NAMALWA (cell line): Measurements from ENCODE around the gene NPFFR1.
"Not testable (repeated sequence)": the region's sequence is repeated elsewhere in the genome, so short reads cannot be mapped to it uniquely, and the experiment has no call there.

Source experiments
- DNase-seq: peaks from one replicate; pipeline ENCODE4 v3.0.0-alpha.2; 2015; ENCODE audit warnings: low spot score

NPFFR1 gene

DNA sequence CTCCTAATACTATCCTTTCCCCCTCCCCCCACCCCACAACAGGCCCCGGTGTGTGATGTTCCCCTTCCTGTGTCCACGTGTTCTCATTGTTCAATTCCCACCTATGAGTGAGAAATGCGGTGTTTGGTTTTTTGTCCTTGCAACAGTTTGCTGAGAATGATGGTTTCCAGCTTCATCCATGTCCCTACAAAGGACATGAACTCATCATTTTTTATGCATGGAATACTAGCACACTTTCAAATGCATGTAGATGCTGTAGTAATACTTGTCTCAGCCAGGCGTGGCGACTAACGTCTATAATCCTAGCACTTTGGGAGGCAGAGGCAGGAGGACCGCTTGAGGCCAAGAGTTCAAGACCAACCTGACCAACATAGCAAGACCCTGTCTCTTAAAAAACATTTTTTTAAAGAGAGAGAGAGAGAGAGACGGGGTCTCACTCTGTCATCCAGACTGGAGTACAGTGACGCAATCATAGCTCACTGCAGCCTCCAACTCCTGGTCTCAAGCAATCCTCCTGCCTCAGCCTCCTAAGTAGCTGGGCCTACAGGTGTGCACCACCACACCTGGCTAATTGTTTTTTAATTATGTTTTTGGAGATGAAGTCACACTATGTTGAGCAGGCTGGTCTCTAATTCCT is 60.9 kb downstream of the NPFFR1 start:
- not testable (repeated sequence) for DNase-seq

DNA sequence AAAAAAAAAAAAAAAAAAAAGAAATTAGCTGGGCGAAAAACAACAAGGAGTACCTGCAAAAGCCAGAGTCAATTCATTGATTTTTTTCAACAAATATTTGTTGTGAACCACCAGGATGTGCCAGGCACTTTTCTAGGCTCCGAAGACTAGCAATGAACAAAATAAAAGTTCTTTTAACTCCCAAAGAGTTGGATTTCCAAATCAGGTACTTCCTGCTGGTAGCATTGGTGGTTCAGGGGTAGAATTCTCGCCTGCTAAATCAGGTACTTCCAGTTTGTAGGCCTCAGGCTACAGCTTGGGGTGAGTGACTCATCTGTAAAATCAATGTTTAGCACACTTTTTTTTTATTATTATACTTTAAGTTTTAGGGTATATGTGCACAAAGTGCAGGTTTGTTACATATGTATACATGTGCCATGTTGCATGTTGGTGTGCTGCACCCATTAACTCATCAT is 61.4 kb downstream of the NPFFR1 start:
- DNase-seq, result no peak

DNA sequence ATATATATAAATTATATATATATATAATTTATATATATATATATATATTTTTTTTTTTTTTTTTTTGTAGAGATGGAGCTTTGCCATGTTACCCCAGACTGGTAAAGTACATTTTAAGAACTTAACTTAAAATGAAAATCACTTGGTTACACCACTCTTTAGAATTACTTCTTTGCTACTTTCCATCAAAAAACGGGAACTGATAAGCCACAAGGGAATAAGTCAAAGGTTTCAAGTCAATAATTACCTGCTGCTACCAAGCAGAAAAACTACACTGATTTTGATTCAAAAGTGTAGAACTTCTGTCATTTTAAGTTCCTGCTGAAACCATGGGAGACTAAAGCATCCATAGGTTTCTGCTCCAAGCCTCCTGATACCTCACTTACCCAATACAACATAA is 62.8 kb downstream of the NPFFR1 start:
- no peak for DNase-seq

GRCh38 chr10:70212879-70213278 is 70.9 kb downstream of the NPFFR1 start:
- DNase-seq, result no peak

- no peak for DNase-seq
Measured at GRCh38 chr10:70212277-70212676, 71.5 kb downstream of the NPFFR1 start.

GRCh38 chr10:70206762-70207161 is 77.0 kb downstream of the NPFFR1 start:
- no peak for DNase-seq

DNA sequence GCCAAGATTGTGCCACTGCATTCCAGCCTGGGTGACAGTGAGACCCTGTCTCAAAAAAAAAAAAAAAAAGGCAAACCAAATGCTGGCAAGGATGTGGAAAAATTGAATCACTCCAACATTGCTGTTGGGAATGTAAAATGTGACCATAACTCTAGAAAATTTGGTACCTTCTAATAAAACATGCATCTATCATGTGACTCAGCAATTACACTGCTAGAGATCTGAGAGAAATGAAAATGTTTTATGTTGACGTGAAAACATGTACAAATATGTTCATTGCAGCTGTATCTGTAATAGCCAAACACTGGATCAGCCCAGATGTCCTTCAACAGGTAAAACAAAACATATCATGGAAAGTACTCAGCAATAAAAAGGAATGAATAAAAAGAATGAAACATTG is 82.7 kb downstream of the NPFFR1 start:
- DNase-seq, result no peak

DNA sequence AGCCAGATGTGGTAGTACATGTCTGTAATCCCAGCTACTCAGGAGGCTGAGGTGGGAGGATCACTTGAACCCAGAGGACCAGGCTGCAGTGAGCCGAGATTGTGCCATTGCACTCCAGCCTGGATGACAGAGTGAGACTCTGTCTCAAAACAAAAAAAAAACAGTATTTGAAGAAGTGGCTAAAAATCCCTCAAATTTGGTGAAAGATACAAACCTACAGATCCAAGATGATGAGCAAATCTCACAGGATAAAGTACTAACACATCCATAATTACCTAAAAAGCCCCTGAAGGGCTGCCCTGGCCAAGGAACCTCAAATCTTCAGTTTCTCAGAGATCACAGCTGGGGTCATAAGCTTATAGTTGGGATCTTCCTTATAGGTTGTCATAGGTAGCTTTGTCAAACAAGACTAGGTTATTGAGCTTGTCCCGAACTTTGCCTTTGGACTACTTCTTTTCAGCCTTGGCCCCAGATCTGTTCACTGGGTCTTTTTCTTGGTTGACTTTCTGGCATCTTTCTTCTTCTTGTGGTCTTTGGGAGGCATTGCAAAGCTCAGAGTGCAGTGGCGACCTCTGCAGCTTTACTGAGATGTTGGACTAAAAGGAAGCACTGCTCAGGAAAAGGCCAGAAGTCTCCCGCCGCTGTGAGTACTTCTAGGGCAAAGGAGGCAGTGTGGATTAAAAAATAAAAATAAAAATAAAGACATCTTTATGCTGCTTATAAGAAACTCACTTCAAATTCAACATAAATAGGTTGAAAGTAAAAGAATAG is 84.9 kb downstream of the NPFFR1 start:
- no peak for DNase-seq
